Right renal pelvis (tissue), 4 donors: ENCODE measurements around the gene CTNNA1. TPM values are rescaled to one million over a fixed set of nuclear protein-coding genes. Genes with fewer than 3 reads are reported as not detected.
"Not testable (repeated sequence)": the region's sequence is repeated elsewhere in the genome, so short reads cannot be mapped to it uniquely, and the experiment has no call there.

Source experiments
- DNase-seq, 4 donors: peaks; one replicate each; pipeline ENCODE4 v3.0.0-alpha.2; 2013; ENCODE audit warnings: low read depth in 4 of 4, low spot score in 3 of 4, missing footprints in 1 of 4
- polyA plus RNA-seq, 4 donors: library from polyadenylated mRNA; unstranded; fragments of 120-200 nt; gene quantifications; one replicate each; pipeline ENCODE4 v1.2.1, GENCODE V29; 2013; ENCODE audit not compliant: insufficient read length in 4 of 4

CTNNA1 gene, protein sequence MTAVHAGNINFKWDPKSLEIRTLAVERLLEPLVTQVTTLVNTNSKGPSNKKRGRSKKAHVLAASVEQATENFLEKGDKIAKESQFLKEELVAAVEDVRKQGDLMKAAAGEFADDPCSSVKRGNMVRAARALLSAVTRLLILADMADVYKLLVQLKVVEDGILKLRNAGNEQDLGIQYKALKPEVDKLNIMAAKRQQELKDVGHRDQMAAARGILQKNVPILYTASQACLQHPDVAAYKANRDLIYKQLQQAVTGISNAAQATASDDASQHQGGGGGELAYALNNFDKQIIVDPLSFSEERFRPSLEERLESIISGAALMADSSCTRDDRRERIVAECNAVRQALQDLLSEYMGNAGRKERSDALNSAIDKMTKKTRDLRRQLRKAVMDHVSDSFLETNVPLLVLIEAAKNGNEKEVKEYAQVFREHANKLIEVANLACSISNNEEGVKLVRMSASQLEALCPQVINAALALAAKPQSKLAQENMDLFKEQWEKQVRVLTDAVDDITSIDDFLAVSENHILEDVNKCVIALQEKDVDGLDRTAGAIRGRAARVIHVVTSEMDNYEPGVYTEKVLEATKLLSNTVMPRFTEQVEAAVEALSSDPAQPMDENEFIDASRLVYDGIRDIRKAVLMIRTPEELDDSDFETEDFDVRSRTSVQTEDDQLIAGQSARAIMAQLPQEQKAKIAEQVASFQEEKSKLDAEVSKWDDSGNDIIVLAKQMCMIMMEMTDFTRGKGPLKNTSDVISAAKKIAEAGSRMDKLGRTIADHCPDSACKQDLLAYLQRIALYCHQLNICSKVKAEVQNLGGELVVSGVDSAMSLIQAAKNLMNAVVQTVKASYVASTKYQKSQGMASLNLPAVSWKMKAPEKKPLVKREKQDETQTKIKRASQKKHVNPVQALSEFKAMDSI
- polyA plus RNA-seq, result 100 to 1,000 TPM; 368 to 439 (median 406) TPM

DNA sequence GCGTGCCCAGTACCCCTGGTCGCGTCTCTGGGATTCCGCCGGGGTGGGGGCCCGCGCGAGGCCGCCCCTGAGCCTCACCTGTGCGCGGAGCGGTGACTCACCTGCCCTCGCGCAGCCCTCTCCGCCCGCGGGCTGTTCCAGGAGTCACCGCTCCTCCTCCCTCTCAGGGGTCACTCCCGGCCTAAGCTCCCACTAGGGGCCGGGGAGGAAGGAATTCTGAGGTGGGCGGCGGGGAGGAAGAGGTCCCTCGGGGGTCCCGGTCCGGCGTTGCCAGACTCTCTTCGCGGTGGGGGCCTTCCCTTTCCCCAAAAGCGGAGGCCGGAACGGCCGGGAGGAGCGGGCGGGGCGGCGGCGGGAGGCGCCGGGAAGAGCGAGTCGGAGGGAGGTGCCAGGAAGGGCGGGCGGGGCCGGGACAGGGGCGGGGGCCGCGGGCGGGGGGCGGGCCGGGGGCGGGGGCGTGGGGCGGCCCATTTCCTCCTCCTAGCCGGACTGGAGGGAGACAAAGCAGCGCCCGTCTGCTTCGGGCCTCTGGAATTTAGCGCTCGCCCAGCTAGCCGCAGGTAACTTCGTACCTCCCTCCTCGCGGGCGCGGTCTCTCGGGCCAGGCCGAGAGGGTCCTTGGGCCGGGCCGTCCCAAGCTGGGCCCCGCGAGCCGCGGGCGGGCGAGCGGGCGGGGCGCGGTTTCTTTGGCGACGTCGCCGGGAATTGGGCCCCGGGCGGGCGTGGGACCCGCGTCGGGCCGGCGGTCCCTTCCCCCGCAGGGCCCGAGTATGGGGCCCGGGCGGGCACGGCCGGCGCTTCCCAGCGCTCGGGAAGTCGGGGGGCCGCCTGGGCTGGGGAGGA lies at the start of gene CTNNA1:
Gene CTNNA1 (plus strand): TSS at position 475 of the 843 bp plus-strand sequence. CDS start 28,500 bp downstream, outside the sequence.
- peak; percentile 60 to 76 (median 67) for DNase-seq

DNA sequence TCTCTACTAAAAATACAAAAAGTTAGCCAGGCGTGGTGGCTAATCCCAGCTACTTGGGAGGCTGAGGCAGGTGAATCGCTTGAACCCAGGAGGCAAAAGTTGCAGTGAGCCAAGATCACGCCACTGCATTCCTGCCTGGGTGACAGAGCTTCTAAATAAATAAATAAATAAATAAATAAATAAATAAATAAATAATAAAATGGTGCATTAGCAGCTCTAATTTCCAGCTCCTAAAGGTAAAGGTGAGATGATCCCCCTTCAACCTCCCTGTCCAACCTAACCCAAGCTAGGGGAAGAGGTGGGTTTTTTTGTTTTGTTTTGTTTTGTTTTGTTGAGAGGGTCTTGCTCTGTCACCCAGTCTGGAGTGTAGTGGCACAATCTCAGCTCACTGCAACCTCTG lies 49.4 kb upstream of the CTNNA1 start:
- not testable (repeated sequence) for DNase-seq

DNA sequence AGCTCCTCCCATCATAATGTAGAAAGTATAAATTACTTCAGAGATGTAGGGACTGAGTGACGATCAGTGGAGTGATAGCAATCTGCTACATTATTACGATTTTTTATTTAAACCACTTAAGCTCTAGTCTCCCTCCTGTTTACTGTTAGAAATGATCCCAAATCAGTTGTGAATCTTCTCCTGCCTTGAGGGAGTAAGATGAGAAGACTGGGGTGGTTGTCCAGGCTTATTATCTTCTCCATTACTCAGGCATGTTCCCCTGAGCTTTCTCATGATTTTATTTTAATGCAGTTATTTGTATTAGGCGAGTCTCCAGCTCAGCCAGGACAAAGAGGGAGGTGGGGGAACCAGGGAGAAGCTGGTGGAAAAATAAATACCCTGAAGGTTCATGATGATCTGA lies 48.2 kb upstream of the CTNNA1 start:
- DNase-seq, result no peak

DNA sequence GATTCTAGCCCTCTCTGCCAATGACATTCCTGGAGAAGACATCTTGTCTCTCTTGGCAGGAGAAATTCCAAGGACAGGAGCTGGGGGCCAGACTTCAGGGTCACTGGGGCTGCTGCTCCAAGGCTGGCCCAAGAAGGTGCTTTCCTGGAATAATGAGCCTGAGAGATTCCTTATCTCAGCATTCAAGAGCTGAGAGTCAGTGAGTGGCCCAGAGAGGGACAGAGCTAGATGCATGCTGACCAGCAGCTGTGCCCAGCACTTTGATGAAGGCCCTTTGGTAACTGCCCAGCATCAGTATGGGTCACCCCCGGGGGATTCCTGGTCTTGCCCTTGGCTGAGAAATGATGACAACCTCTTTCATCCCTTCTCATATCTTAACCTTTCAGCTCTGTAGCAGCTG lies 47.7 kb upstream of the CTNNA1 start:
- no peak for DNase-seq

DNA sequence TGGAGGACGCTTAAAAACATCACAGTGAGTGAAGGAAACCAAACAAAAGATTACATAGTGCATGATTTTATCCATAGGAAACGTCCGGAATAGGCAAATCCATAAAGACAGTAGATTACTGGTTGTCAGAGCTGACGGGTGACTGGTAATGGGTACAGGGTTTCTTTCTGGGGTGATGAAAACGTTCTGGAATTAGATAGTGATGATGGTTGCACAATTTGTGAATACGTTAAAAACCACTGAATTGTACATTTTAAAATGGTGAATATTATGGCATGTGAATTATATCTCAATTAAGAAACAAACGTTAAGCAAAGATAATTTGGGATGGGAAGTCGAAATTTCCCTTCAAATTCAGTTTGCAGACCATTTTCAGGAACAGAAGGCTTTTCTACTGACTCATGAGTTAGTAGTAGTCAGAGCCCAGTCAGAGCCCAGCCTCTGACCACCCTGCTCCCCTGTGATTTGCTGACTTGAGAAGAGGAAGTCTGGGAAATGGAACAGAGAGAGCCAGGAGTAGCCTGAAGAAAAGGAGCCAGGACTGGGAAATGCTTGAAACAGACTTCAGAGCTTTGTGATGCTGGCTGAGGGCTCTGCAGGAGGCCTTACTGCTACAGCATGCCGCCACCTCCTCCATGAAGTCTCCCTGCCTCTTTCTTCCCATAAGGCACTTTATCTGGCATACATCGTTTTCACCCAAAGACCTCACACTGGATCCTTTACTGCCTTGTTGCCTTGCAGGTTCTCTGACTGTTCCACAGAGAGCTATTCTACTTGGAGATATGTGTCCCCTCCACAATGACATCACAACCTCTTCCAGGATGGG lies 46.4 kb upstream of the CTNNA1 start:
- no peak for DNase-seq

DNA sequence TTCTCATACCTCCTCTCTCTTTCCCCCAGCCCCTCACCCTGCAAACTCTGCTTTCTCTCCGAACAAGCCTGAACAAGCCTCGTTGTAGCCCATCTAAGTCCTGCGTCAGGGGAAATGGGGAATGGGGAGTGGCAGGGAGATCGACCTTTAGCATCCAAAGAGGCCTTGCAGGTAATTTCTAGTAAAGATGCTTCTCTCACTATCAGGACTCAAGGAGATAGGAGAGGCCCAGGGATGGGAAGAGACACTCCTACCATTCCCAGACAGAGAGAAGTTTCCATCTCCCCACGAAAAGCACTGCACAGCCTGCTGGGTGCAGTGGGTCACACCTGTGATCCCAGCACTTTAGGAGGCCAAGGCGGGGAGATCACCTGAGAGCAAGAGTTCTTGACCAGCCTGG lies 44.4 kb upstream of the CTNNA1 start:
- DNase-seq, result no peak

DNA sequence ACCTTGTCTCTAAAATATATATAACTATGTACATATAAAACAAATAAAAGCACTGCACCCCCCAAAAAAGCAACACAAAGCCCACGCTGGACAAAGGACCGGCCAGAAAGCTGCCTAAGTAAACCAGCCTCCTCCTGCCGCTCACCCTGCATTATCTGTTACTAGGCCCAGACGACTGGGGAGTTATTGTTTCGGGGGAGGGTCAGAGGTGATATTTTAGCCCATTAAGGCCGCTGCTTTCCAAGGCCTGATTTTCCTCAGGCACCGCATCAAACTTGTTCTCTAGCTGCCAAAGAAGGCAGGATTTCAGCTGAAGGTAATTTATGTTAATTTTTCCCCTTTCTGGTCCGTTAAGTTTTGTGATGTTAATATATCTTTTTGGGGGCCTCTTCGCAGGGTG lies 44.0 kb upstream of the CTNNA1 start:
- no peak for DNase-seq

DNA sequence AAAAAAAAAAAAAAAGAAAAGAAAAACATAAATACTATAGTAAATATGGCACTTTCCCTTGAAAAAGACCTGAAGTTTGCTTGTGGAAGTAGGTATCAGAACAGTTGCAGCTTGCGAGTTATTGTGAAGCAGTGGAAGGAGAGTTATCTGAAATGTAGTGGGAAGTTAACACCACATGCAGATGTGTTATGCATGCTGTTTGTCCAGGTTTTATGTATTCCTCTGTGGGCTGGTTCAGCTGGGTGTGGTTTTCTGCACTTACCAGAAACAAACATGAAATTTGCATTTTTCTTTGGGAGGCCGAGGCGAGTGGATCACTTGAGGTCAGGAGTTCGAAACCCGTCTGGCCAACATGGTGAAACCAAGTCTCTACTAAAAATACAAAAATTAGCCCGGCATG lies 42.1 kb upstream of the CTNNA1 start:
- DNase-seq, result no peak

DNA sequence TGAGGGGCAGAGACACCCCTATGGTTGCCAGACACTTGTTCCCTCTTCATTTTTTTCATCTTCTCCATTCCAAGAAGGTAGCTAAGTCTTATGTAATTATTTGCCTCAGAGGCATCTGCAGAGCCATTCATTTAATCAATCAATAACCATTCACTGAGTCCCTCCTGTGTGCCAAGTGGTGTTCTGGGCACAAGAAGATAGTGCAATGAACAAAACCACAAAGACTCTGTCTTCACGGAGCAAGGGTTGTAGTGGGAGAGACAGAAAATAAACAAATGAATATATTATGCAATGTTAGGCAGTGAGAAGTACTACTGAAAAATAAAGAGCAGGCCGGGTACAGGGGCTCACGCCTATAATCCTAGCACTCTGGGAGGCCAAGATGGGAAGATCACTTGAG lies 41.4 kb upstream of the CTNNA1 start:
- no peak for DNase-seq

DNA sequence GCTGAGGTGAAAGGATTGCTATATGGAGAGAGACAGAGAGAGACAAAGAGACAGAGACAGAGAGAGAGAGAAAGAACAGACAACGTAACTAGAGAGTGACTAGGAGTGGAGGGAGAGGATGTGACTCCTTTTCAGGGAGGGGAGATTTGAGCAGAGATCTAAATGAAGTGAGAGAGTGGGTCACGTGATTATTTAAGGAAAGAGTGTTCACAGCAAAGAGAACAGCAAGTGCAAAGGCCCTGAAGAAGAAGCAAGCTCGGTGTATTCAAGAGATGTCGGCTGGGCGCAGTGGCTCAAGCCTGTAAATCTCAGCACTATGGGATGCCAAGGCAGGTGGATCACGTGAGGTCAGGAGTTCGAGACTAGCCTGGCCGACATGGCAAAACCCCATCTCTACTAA lies 40.9 kb upstream of the CTNNA1 start:
- no peak for DNase-seq

DNA sequence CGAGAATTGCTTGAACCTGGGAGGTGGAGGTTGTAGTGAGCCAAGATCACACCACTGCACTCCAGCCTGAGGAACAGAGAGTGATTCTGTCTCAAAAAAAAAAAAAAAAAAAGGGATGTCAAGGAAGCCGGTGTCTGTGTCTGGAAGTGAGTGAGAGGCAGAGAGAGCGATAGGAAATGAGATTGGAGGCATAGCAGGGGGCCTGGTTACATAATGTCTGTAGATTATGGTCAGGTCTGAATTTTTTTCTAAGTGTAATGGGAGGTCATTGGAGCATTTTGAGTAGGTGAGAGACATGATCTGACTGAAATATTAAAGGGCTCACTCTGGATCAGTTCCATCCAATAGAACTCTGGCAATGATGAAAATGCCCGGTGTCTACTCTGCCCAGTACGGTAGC lies 40.4 kb upstream of the CTNNA1 start:
- no peak for DNase-seq

DNA sequence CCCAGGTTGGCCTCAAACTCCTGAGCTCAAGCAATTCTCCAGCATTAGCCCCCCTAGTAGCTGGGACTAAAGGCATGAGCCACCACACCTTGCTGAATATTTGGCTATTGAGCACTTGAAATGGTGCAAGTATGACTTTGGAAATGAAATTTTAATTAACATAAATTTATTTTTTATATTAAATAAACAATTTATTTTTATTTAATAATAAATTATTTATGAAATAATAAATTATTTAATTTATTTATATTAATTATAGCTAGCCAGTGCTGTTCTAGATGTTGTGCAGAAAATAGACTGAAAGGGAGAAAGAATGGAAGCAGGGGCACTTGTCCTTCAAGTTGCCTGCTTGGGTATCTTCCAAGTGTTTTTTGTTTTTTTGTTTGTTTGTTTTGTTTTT lies 40.0 kb upstream of the CTNNA1 start:
- no peak for DNase-seq

DNA sequence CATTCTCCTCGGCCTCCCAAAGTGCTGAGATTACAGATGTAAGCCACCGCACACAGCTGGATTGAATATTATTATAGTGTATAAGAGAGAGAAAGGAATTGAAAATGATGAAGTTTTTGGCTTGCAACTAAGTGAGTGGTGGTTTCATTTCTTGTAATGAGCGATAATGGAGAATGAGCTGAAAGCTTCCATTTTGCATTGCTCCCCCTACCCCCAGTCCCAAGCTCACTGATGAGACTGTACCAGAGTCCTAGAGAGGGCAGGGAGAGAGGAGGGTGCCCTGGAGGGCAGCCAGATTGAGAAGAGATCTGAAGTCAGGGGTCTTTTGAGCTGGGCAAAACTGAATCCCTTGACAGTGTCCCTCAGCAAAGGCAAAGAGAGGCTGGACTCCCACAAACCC lies 38.5 kb upstream of the CTNNA1 start:
- no peak for DNase-seq

DNA sequence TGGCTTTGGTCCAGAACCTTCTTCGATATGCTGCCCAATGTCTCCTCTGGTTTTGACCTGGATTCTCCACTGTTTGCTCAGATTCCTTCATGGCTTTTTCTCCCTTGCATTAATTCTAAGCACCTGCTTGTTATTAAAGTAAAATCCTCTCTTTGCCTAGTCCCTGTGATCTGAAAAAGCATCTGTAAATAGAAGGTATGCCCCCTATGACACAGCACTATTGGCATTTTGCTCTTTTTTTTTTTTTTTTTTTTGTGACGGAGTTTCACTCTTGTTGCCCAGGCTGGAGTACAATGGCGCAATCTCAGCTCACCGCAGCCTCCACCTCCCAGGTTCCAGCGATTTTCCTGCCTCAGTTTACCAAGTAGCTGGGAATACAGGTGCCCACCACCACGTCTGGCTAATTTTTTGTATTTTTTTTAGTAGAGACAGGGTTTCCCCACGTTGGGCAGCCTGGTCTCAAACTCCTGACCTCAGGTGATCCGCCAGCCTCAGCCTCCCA lies 37.2 kb upstream of the CTNNA1 start:
- DNase-seq, result not testable (repeated sequence)

DNA sequence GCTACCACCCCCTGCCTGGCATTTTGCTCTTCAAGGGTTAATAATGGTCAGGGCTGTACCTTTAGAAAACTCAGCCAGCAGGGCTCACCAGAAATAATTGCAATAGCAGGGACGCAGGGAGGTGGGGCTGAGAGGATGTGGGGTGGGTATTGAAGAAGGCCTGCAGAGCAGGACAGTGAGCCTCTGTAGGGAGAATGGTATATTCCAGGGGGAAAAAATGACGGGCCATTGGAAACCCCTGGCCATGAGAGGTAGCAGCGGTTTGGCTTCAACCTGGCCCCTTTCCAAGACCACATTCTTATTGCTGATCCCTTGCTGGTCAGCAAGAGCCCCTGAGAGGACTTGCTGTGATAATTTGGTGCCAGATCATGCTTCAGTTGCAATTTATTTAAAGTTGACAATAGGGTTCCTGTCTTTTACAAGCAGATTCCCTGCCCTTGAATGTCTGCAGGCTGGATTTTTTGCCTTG lies 36.7 kb upstream of the CTNNA1 start:
- DNase-seq, result no peak

DNA sequence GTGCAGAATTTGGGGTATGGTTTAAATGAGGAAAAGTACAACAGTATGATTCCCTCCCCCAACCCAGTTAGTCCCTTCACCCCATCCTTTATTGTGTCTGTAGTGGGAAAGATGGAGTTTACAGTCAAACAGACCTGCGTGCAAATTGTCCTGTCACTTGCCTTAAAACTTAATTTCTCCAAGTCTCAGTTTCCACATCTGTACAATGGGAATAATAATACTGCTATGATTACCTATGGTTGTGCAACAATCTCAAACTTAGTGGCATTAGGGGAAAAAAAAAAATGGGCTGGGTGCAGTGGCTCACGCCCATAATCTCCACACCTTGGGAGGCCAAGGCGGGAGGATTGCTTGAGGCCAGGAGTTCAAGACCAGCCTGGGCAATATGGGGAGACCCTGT lies 35.8 kb upstream of the CTNNA1 start:
- DNase-seq, result no peak

DNA sequence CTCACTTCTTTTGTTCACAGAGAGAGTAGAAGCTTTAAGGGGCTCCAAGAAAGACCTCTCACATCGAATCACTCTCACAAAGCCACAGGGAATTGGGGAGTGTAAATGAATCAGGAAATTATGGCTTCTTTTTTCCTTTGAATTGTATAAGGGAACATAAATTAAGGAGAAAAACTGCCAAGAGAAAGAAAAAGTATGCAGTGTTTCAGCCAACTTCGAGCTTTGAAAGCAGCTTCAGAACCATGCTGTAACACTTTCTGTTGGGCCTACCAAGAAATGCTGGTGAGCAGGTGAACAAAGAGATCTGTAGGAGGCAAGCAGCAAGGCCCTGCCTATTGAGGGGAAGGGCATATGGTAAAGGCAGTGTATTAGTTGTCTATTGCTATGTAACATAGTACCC lies 33.4 kb upstream of the CTNNA1 start:
- no peak for DNase-seq

DNA sequence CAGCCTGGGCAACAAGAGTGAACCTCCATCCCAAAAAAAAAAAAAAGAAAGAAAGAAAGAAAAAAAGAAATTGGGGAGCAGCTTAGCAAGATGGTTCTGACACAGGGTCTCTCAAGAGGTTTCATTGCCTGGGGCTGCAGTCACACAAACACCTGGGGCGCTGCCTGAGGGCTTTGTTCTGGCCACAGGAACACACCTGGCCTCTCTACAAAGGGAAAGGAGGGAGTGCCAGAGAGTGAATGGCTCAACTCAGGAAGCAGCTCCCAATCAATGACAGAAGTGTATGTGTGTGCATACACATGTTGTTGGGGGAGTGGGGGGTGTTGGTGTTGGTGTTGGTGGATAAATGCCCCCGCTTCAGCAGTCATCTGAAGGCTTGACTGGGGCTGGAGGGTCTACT lies 32.4 kb upstream of the CTNNA1 start:
- DNase-seq, result no peak

DNA sequence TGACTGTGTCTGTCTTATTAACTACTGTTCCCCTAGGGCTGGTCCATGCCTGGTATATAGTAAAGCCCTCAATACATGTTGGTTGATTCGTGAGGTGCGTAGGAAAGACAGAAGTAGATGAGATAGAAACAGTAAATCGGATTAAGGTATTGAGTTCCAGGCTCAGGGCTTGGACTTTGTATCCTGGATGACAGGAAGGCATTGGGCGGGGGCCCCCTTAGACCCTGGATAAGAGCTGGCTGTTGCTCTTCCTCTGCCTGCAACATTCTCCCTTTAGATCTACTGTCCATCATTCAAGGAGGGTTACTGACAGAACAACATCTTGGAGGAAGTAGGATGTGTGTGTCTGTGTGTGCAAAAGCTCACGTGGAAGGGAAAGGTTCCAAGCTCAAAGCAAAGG lies 31.2 kb upstream of the CTNNA1 start:
- no peak for DNase-seq
